Measurements from ENCODE around the gene RPS25. TPM values are rescaled to one million over a fixed set of nuclear protein-coding genes. Genes with fewer than 3 reads are reported as not detected.

The RPS25 gene
- total and polyA plus RNA-seq, 9 of the 15 experiments (the other 6 are each of a cell fraction or from before 2014, with no cell fraction given): 1,553 to 5,486 (median 2,471) TPM

- TF ChIP-seq, protein P1, sequence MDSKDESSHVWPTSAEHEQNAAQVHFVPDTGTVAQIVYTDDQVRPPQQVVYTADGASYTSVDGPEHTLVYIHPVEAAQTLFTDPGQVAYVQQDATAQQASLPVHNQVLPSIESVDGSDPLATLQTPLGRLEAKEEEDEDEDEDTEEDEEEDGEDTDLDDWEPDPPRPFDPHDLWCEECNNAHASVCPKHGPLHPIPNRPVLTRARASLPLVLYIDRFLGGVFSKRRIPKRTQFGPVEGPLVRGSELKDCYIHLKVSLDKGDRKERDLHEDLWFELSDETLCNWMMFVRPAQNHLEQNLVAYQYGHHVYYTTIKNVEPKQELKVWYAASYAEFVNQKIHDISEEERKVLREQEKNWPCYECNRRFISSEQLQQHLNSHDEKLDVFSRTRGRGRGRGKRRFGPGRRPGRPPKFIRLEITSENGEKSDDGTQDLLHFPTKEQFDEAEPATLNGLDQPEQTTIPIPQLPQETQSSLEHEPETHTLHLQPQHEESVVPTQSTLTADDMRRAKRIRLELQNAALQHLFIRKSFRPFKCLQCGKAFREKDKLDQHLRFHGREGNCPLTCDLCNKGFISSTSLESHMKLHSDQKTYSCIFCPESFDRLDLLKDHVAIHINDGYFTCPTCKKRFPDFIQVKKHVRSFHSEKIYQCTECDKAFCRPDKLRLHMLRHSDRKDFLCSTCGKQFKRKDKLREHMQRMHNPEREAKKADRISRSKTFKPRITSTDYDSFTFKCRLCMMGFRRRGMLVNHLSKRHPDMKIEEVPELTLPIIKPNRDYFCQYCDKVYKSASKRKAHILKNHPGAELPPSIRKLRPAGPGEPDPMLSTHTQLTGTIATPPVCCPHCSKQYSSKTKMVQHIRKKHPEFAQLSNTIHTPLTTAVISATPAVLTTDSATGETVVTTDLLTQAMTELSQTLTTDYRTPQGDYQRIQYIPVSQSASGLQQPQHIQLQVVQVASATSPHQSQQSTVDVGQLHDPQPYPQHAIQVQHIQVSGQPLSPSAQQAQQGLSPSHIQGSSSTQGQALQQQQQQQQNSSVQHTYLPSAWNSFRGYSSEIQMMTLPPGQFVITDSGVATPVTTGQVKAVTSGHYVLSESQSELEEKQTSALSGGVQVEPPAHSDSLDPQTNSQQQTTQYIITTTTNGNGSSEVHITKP (IDR thresholded peaks at IDR 0.05; ENCODE audit: partially characterized antibody): peak; percentile 95
- TF ChIP-seq, protein P2, sequence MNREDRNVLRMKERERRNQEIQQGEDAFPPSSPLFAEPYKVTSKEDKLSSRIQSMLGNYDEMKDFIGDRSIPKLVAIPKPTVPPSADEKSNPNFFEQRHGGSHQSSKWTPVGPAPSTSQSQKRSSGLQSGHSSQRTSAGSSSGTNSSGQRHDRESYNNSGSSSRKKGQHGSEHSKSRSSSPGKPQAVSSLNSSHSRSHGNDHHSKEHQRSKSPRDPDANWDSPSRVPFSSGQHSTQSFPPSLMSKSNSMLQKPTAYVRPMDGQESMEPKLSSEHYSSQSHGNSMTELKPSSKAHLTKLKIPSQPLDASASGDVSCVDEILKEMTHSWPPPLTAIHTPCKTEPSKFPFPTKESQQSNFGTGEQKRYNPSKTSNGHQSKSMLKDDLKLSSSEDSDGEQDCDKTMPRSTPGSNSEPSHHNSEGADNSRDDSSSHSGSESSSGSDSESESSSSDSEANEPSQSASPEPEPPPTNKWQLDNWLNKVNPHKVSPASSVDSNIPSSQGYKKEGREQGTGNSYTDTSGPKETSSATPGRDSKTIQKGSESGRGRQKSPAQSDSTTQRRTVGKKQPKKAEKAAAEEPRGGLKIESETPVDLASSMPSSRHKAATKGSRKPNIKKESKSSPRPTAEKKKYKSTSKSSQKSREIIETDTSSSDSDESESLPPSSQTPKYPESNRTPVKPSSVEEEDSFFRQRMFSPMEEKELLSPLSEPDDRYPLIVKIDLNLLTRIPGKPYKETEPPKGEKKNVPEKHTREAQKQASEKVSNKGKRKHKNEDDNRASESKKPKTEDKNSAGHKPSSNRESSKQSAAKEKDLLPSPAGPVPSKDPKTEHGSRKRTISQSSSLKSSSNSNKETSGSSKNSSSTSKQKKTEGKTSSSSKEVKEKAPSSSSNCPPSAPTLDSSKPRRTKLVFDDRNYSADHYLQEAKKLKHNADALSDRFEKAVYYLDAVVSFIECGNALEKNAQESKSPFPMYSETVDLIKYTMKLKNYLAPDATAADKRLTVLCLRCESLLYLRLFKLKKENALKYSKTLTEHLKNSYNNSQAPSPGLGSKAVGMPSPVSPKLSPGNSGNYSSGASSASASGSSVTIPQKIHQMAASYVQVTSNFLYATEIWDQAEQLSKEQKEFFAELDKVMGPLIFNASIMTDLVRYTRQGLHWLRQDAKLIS (CRISPR knock-in tag; IDR thresholded peaks at IDR 0.05): peak; percentile 75; the same call in 1 of the 2 replicates
- peak; percentile 78 for TF ChIP-seq SUPT5H (IDR thresholded peaks at IDR 0.05)
- TF ChIP-seq YY1 (IDR thresholded peaks at IDR 0.05; ENCODE audit: borderline replicate concordance in 1 of 3, control insufficient read depth in 1 of 3, extremely low read depth in 1 of 3, insufficient read depth in 3 of 3, insufficient read length in 1 of 3, insufficient replicate concordance in 2 of 3, low read depth in 1 of 3, low read length in 2 of 3): peak in 2 of 3 experiments; percentile 50 to 65
- TF ChIP-seq POLR2A (conservative IDR thresholded peaks at IDR 0.05): peak; percentile 85
- TF ChIP-seq ZNF311 (CRISPR knock-in tag; IDR thresholded peaks at IDR 0.05): no peak
- TF ChIP-seq SMAD1 (IDR thresholded peaks at IDR 0.05; ENCODE audit: low read depth, low read length, partially characterized antibody): peak; percentile 49
- 0 out of 2 replicates have a peak, but pooled peaks have one; percentile 30 for TF ChIP-seq LEF1 (IDR thresholded peaks at IDR 0.05)
- TF ChIP-seq RREB1 (CRISPR knock-in tag; IDR thresholded peaks at IDR 0.05): 0 out of 2 replicates have a peak, but pooled peaks have one; percentile 63
- TF ChIP-seq MITF (IDR thresholded peaks at IDR 0.05): no peak
Measured at GRCh38 chr11:119057000-119057769, 39.0 kb upstream of the RPS25 start, which contains the start of gene HYOU1 (continued).

Data from K562 (cell line).